ENCODE data around the gene PATL2.

DNA sequence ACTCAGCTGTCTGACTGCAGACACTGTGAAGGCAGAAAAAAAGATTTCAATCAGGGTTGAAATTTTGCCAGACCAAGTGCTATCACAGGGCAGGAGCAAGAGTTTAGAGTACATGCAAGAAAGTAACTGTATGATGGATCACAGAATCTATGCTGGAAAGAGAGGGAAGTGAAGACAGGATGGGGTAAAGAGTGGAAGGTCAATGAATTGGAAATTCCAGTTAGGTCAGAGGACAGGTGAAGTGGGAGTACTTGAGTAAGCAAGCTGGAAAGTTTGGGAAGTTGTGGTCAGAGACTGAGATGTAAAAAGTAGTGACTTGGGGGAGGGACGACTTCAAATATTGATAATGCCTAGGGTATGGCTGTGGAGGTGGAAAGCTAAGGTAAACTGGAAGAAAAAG, 54.8 kb downstream of the PATL2 start:
- TF ChIP-seq, protein P1, sequence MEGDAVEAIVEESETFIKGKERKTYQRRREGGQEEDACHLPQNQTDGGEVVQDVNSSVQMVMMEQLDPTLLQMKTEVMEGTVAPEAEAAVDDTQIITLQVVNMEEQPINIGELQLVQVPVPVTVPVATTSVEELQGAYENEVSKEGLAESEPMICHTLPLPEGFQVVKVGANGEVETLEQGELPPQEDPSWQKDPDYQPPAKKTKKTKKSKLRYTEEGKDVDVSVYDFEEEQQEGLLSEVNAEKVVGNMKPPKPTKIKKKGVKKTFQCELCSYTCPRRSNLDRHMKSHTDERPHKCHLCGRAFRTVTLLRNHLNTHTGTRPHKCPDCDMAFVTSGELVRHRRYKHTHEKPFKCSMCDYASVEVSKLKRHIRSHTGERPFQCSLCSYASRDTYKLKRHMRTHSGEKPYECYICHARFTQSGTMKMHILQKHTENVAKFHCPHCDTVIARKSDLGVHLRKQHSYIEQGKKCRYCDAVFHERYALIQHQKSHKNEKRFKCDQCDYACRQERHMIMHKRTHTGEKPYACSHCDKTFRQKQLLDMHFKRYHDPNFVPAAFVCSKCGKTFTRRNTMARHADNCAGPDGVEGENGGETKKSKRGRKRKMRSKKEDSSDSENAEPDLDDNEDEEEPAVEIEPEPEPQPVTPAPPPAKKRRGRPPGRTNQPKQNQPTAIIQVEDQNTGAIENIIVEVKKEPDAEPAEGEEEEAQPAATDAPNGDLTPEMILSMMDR (IDR thresholded peaks at IDR 0.05) = no peak
- TF ChIP-seq POLR2A (IDR thresholded peaks at IDR 0.05) = no peak
